Prostate gland (tissue), 2 donors: ENCODE measurements around the gene UBASH3B. TPM values are rescaled to one million over a fixed set of nuclear protein-coding genes. Genes with fewer than 3 reads are reported as not detected.
"Not testable (repeated sequence)": the region's sequence is repeated elsewhere in the genome, so short reads cannot be mapped to it uniquely, and the experiment has no call there.

Source experiments
- DNase-seq: peaks from one replicate; pipeline ENCODE4 v3.0.0-alpha.2; 2019; ENCODE audit warnings: low spot score
- H3K27ac ChIP-seq, 2 donors: fragments of 200-600 bp; sonication (generic); 2 replicates each; pipeline ENCODE4 v1.5.1; 2017 to 2019
- H3K27me3 ChIP-seq: fragments of 200-600 bp; sonication (generic); replicated peaks from 2 replicates; pipeline ENCODE4 v1.5.1; 2019; ENCODE audit not compliant: insufficient read depth
- H3K36me3 ChIP-seq, 2 donors: fragments of 200-600 bp; sonication (generic); 1 replicate in 1 of 2; 2 replicates in 1 of 2; pipeline versions ENCODE4 v1.5.1 to v1.8.1; 2017 to 2019
- H3K4me1 ChIP-seq: fragments of 200-600 bp; sonication (generic); replicated peaks from 2 replicates; pipeline ENCODE4 v1.5.1; 2019
- H3K4me3 ChIP-seq, 2 donors: fragments of 200-600 bp; sonication (generic); 2 replicates each; pipeline ENCODE4 v1.5.1; 2017 to 2019
- H3K9me3 ChIP-seq: fragments of 200-600 bp; sonication (generic); 2 replicates; pipeline ENCODE4 v1.5.1; 2017
- CTCF ChIP-seq, 4 experiments: fragments of 200-600 bp in 2 of 4; fragments of 450-650 bp in 2 of 4; sonication (generic) in 2 of 4; IDR thresholded peaks; 1 replicate in 3 of 4; 2 replicates in 1 of 4; pipeline ENCODE4 v1.5.1; 2016 to 2019; ENCODE audit warnings: antibody characterized with exemption in 4 of 4, mild to moderate bottlenecking in 2 of 4, moderate library complexity in 2 of 4
- POLR2A ChIP-seq: fragments of 450-650 bp; IDR thresholded peaks from one replicate; pipeline ENCODE4 v1.6.1; 2016; ENCODE audit warnings: antibody characterized with exemption, mild to moderate bottlenecking
- POLR2AphosphoS5 ChIP-seq: sonication (generic); formaldehyde crosslinking; IDR thresholded peaks from one replicate; pipeline ENCODE4 v1.6.1; 2017; ENCODE audit warnings: antibody characterized with exemption
- WGBS: methylation state at CpG from one replicate; pipeline ENCODE4 v1.1.5; 2018; 5-methylcytosine and 5-hydroxymethylcytosine counted together
- intact Hi-C: fragments of 100-400 bp; cut with DNase I; formaldehyde crosslinking; loops from one replicate; pipeline ENCODE4 v1.14.2; 2022
- total RNA-seq, 2 donors: library from RNA; depleted of rRNA; stranded (reverse); fragments of >200 nt; gene quantifications; one replicate each; pipeline ENCODE4 v1.1.0, GENCODE V29; 2016

UBASH3B gene
- total RNA-seq, 2 donors from 2014 or later = 1.9 to 9.9 TPM

- intact Hi-C loops = no loop called here
- H3K27ac ChIP-seq = peak overlapping the region; percentile 12 to 35
These were observed 161.4 kb downstream of the UBASH3B start for GRCh38 chr11:122816761-122817520.

GRCh38 chr11:122820158-122820557 is 164.6 kb downstream of the UBASH3B start:
- intact Hi-C loops = no loop called here
- WGBS = 79% methylated on average over 2 of the region's 2 CpGs
- H3K4me1 ChIP-seq = no peaks in the 10 kb centered on the region
- no peak overlapping the region for H3K4me3 ChIP-seq
- no peaks in the 10 kb centered on the region for H3K27me3 ChIP-seq
- DNase-seq = no peak
- H3K9me3 ChIP-seq = no peaks in the 10 kb centered on the region
- no peaks in the 10 kb centered on the region for H3K36me3 ChIP-seq
- no peak for TF ChIP-seq POLR2AphosphoS5
- no peak for TF ChIP-seq CTCF (IDR thresholded peaks at IDR 0.05)
- no peak for TF ChIP-seq POLR2A
- no peak overlapping the region for H3K27ac ChIP-seq

More at GRCh38 chr11:122816761-122817520, 161.4 kb downstream of the UBASH3B start:
- TF ChIP-seq POLR2AphosphoS5 = peak; percentile 18
- no peak for TF ChIP-seq POLR2A
- no peak for TF ChIP-seq CTCF (IDR thresholded peaks at IDR 0.05)
- no peak overlapping the region for H3K4me3 ChIP-seq
- H3K27me3 ChIP-seq = no peaks in the 10 kb centered on the region
- H3K9me3 ChIP-seq = no peaks in the 10 kb centered on the region
- peak; percentile 27 for DNase-seq
- no peaks in the 10 kb centered on the region for H3K4me1 ChIP-seq
- WGBS = 31% methylated on average over 8 of the region's 8 CpGs
- no peaks in the 10 kb centered on the region for H3K36me3 ChIP-seq

GRCh38 chr11:122821169-122821568 is 165.6 kb downstream of the UBASH3B start:
- intact Hi-C loops = no loop called here
- no peak for TF ChIP-seq POLR2A
- TF ChIP-seq CTCF (IDR thresholded peaks at IDR 0.05) = no peak
- no peak for TF ChIP-seq POLR2AphosphoS5
- no peaks in the 10 kb centered on the region for H3K27me3 ChIP-seq

GRCh38 chr11:122822241-122822640 is 166.7 kb downstream of the UBASH3B start:
- Histone ChIP-seq H3K27me3 (no peaks in the 10 kb centered on the region), H3K27ac (no peak overlapping the region), H3K9me3 (no peaks in the 10 kb centered on the region), H3K36me3 (no peaks in the 10 kb centered on the region), H3K4me3 (no peak overlapping the region), H3K4me1 (no peaks in the 10 kb centered on the region)
- intact Hi-C loops = no loop called here
- WGBS = 92% methylated on average over 1 of the region's 1 CpG
- DNase-seq = no peak
- TF ChIP-seq POLR2A (no peak), POLR2AphosphoS5 (no peak), CTCF (IDR thresholded peaks at IDR 0.05) (no peak)

More at GRCh38 chr11:122821169-122821568, 165.6 kb downstream of the UBASH3B start:
- Histone ChIP-seq H3K36me3 (no peaks in the 10 kb centered on the region), H3K9me3 (no peaks in the 10 kb centered on the region), H3K4me3 (no peak overlapping the region), H3K4me1 (no peaks in the 10 kb centered on the region), H3K27ac (no peak overlapping the region)
- no peak for DNase-seq

GRCh38 chr11:122823564-122823963 is 168.0 kb downstream of the UBASH3B start:
- Histone ChIP-seq H3K4me1 (no peaks in the 10 kb centered on the region), H3K36me3 (no peaks in the 10 kb centered on the region), H3K9me3 (no peaks in the 10 kb centered on the region), H3K27me3 (no peaks in the 10 kb centered on the region), H3K27ac (no peak overlapping the region), H3K4me3 (no peak overlapping the region)
- no peak for DNase-seq
- TF ChIP-seq CTCF (IDR thresholded peaks at IDR 0.05) (no peak), POLR2AphosphoS5 (no peak), POLR2A (no peak)
- WGBS = 89% methylated on average over 4 of the region's 4 CpGs
- intact Hi-C loops = no loop called here

GRCh38 chr11:122829371-122829770 is 173.8 kb downstream of the UBASH3B start:
- H3K9me3 ChIP-seq, DNase-seq, H3K4me1 ChIP-seq, H3K4me3 ChIP-seq, intact Hi-C loops, H3K27me3 ChIP-seq, H3K36me3 ChIP-seq, H3K27ac ChIP-seq: not testable (repeated sequence)
- 95% methylated on average over 6 of the region's 6 CpGs for WGBS

GRCh38 chr11:122832297-122832696 is 176.8 kb downstream of the UBASH3B start:
- 84% methylated on average over 4 of the region's 4 CpGs for WGBS
- intact Hi-C loops, H3K36me3 ChIP-seq, DNase-seq, H3K27me3 ChIP-seq, H3K27ac ChIP-seq, H3K4me3 ChIP-seq, H3K9me3 ChIP-seq, H3K4me1 ChIP-seq: not testable (repeated sequence)
